Gastrocnemius medialis (tissue), 4 donors: ENCODE results near the gene NCAM2. TPM values are rescaled to one million over a fixed set of nuclear protein-coding genes. Genes with fewer than 3 reads are reported as not detected.

Source experiments
- ATAC-seq, 2 donors: fragments of 150-250 bp; one replicate each; pipeline ENCODE4 v1.9.1; 2016
- DNase-seq, 2 donors: peaks; one replicate each; pipeline ENCODE4 v3.0.0-alpha.2; 2019
- H3K27ac ChIP-seq, 4 donors: fragments of 200-600 bp; sonication (generic); 1 replicate in 1 of 4; 2 replicates in 3 of 4; pipeline ENCODE4 v1.5.1; 2016 to 2018; ENCODE audit warnings: mild to moderate bottlenecking in 2 of 4, moderate library complexity in 1 of 4
- H3K27me3 ChIP-seq, 3 donors: fragments of 200-600 bp; sonication (generic) in 2 of 3; 1 replicate in 1 of 3; 2 replicates in 2 of 3; pipeline versions ENCODE4 v1.5.1 to v1.6.0; 2016 to 2019; ENCODE audit warnings: mild to moderate bottlenecking in 1 of 3, moderate library complexity in 1 of 3
- H3K36me3 ChIP-seq, 2 donors: fragments of 200-600 bp; sonication (generic) in 1 of 2; one replicate each; pipeline ENCODE4 v1.5.1; 2017 to 2018
- H3K4me1 ChIP-seq, 2 donors: fragments of 200-600 bp; sonication (generic) in 1 of 2; one replicate each; pipeline ENCODE4 v1.5.1; 2016 to 2017; ENCODE audit warnings: mild to moderate bottlenecking in 2 of 2
- H3K4me3 ChIP-seq, 4 donors: fragments of 200-600 bp; sonication (generic) in 3 of 4; 1 replicate in 1 of 4; 2 replicates in 3 of 4; pipeline ENCODE4 v1.5.1; 2016 to 2019; ENCODE audit warnings: mild to moderate bottlenecking in 2 of 4
- H3K9me3 ChIP-seq, 3 donors: fragments of 200-600 bp; sonication (generic) in 2 of 3; 1 replicate in 1 of 3; 2 replicates in 2 of 3; pipeline ENCODE4 v1.5.1; 2016 to 2019
- POLR2A ChIP-seq, 2 donors: fragments of 450-650 bp; IDR thresholded peaks; one replicate each; pipeline ENCODE4 v1.6.1; 2017; ENCODE audit warnings: antibody characterized with exemption in 2 of 2, mild to moderate bottlenecking in 2 of 2, moderate library complexity in 2 of 2
- in situ Hi-C, 4 donors: fragments of 200-750 bp; cut with MboI; loops; one replicate each; pipeline versions ENCODE4 v1.15.0 to v1.8.0; 2017; ENCODE audit warnings: low sequenced_read_pairs in 4 of 4
- intact Hi-C: fragments of 100-400 bp; cut with DNase I; formaldehyde crosslinking; loops from one replicate; pipeline ENCODE4 v1.15.1; 2023; ENCODE audit warnings: low total_unique reads
- total RNA-seq, 4 donors: library from RNA; depleted of rRNA; stranded (reverse); fragments of >200 nt; gene quantifications; one replicate each; pipeline versions ENCODE4 v1.1.0 to v1.2.3, GENCODE V29; 2016
- TF ChIP-seq, protein P1 (sequence below), 5 experiments: fragments of 450-650 bp in 3 of 5; fragments of 200-600 bp in 2 of 5; sonication (generic) in 2 of 5; IDR thresholded peaks in 4 of 5; conservative IDR thresholded peaks in 1 of 5; 1 replicate in 4 of 5; 2 replicates in 1 of 5; pipeline ENCODE4 v1.5.1; 2016 to 2019; ENCODE audit warnings: antibody characterized with exemption in 5 of 5, mild to moderate bottlenecking in 3 of 5, moderate library complexity in 3 of 5

Gene NCAM2
- total RNA-seq, 4 donors from 2014 or later = 0.07 to 1.9 (median 0.65) TPM

DNA sequence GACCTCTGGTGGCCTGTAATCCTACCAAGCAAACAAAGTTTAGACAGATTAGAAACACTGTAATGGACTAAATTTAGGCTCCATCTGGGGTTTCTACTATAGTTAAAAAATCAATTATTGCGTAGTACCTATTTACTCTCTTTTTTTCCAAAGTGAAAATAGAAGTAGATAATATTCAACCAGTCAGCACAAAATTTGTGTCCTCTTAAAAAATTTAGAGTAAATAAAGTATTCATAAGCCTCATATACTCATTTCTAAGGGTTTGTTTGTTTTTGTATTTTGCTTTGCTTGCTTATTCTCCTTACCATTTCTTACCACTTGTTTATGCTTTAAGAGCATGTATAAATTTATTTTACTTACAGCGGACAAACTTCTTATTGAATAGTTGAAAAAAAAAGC is 54.5 kb downstream of the NCAM2 start:
- intact Hi-C loops (no loop called here), in situ Hi-C loops (no loop called here)
- Histone ChIP-seq H3K9me3 (no peaks in the 10 kb centered on the region), H3K27ac (no peak overlapping the region), H3K4me1 (no peaks in the 10 kb centered on the region), H3K27me3 (no peaks in the 10 kb centered on the region), H3K4me3 (no peak overlapping the region), H3K36me3 (no peaks in the 10 kb centered on the region)
- ATAC-seq = no peak
- no peak for DNase-seq
- TF ChIP-seq, protein P1, sequence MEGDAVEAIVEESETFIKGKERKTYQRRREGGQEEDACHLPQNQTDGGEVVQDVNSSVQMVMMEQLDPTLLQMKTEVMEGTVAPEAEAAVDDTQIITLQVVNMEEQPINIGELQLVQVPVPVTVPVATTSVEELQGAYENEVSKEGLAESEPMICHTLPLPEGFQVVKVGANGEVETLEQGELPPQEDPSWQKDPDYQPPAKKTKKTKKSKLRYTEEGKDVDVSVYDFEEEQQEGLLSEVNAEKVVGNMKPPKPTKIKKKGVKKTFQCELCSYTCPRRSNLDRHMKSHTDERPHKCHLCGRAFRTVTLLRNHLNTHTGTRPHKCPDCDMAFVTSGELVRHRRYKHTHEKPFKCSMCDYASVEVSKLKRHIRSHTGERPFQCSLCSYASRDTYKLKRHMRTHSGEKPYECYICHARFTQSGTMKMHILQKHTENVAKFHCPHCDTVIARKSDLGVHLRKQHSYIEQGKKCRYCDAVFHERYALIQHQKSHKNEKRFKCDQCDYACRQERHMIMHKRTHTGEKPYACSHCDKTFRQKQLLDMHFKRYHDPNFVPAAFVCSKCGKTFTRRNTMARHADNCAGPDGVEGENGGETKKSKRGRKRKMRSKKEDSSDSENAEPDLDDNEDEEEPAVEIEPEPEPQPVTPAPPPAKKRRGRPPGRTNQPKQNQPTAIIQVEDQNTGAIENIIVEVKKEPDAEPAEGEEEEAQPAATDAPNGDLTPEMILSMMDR (IDR thresholded peaks at IDR 0.05 in 4 of 5, conservative IDR thresholded peaks at IDR 0.05 in 1 of 5) = no peak
- TF ChIP-seq POLR2A (IDR thresholded peaks at IDR 0.05) = no peak

DNA sequence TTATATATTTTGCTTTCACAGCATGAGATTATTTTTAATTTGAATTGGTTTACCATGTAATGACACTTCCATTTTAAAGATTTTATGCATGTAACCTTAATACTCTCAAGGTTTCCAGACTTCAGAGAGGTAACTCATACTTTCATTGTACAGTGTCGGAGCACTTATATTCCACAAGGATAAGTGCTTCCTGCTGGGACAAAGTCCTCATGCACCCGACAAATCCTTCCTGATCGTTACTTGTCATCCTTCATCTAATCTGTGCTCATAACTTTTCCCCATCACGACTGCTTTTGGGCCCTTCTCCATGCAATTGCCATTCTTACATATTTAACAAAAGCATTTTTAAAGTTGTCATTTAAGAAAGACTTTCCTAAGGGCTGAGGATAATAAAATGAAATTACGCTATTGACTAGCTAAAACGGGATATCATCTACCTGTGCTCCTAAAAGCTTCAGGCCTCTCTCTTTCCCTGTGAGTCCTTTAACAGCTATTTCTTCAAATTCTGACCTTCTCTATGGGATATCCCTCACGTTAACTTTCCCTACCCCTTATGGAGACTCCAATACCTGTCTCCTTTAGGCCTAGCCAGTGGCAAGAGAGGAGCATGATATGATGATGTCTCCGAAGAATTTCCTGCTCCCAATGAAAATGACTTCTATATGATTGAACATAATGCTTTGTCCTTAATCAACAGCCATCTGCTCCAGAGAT is 59.3 kb downstream of the NCAM2 start:
- Histone ChIP-seq H3K4me1 (peaks cover 12 to 14% of the 10 kb centered on the region in 2 donors), H3K4me3 (no peak overlapping the region), H3K9me3 (no peaks in the 10 kb centered on the region), H3K36me3 (no peaks in the 10 kb centered on the region), H3K27ac (no peak overlapping the region), H3K27me3 (no peaks in the 10 kb centered on the region)
- TF ChIP-seq, protein P1 (IDR thresholded peaks at IDR 0.05 in 4 of 5, conservative IDR thresholded peaks at IDR 0.05 in 1 of 5) = no peak
- no peak for TF ChIP-seq POLR2A (IDR thresholded peaks at IDR 0.05)
- ATAC-seq (no peak), DNase-seq (no peak)
- in situ Hi-C loops = no loop called here
- intact Hi-C loops = no loop called here

DNA sequence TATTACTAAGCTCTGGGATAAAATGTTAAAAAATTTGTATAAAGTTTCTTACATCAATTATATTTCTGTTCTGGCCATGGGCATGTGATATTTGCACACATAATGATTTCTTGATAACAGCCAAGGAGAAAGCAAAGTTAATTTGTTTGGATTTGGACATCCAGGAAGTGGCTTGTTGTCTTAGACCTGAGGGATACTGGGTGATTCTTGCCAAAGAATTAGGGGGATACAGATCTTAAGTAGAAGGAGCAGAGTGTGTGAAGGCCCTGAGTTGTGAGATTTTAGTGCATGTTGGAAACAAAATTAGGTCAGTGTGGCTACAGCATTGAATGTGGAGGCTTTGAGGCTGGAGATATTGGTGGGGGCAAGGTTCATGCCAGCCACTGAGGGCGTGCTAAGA is 65.6 kb downstream of the NCAM2 start:
- H3K9me3 ChIP-seq = no peaks in the 10 kb centered on the region
- intact Hi-C loops = no loop called here
- no peaks in the 10 kb centered on the region for H3K27me3 ChIP-seq
- H3K36me3 ChIP-seq = no peaks in the 10 kb centered on the region
- DNase-seq (no peak), ATAC-seq (no peak)
- in situ Hi-C loops = no loop called here
- H3K27ac ChIP-seq = no peak overlapping the region
- peaks cover 12 to 14% of the 10 kb centered on the region in 2 donors for H3K4me1 ChIP-seq
- H3K4me3 ChIP-seq = no peak overlapping the region
- no peak for TF ChIP-seq POLR2A (IDR thresholded peaks at IDR 0.05)
- TF ChIP-seq, protein P1 (IDR thresholded peaks at IDR 0.05 in 4 of 5, conservative IDR thresholded peaks at IDR 0.05 in 1 of 5) = no peak

DNA sequence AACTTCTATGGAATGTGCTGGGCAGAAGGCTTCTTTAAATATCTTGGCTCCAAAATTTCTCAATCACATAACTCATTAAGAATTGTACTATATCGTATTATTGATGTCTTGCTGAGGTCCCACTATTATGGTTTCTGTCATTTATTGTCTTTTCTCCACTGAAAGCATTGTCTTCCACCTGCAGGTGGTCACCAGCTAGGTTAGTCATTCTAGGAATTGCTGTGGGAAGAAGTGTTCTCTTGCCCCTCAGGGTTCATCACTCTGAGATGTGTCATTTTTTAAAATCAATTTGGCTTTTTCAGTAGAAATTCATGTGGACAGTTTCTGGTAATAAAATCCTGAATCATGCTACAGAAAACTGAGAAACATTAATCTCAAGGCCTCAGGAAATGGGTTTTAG is 66.1 kb downstream of the NCAM2 start:
- no peak overlapping the region for H3K4me3 ChIP-seq
- no peak for DNase-seq
- peaks cover 8 to 9% of the 10 kb centered on the region in 2 donors for H3K4me1 ChIP-seq
- H3K9me3 ChIP-seq = no peaks in the 10 kb centered on the region
- intact Hi-C loops (no loop called here), in situ Hi-C loops (no loop called here)
- ATAC-seq = no peak
- no peak overlapping the region for H3K27ac ChIP-seq
- TF ChIP-seq, protein P1 (IDR thresholded peaks at IDR 0.05 in 4 of 5, conservative IDR thresholded peaks at IDR 0.05 in 1 of 5) = no peak
- no peak for TF ChIP-seq POLR2A (IDR thresholded peaks at IDR 0.05)
- H3K36me3 ChIP-seq = no peaks in the 10 kb centered on the region
- no peaks in the 10 kb centered on the region for H3K27me3 ChIP-seq

DNA sequence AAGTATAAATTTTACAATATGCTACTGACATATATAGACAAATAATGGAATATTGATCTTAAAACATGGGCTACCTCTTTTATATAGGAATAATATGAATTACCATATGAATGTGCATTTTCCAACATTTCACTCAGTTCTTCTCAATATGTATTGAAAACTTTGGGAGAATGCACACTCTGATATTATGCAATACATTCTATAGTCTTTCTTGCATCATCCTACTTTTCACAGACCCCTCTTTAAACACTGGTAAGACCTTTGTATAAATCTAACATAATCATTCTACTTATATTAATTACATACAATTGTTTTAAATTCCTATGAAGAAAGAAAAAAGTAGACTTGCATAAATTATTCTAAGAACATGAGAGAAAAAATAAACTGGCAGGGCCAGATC is 69.2 kb downstream of the NCAM2 start:
- H3K36me3 ChIP-seq = no peaks in the 10 kb centered on the region
- no peak for DNase-seq
- no peak overlapping the region for H3K4me3 ChIP-seq
- intact Hi-C loops = no loop called here
- no peak for ATAC-seq
- no peaks in the 10 kb centered on the region for H3K9me3 ChIP-seq
- no peaks in the 10 kb centered on the region for H3K27me3 ChIP-seq
- in situ Hi-C loops = no loop called here
- H3K4me1 ChIP-seq = no peaks in the 10 kb centered on the region
- H3K27ac ChIP-seq = no peak overlapping the region
- no peak for TF ChIP-seq POLR2A (IDR thresholded peaks at IDR 0.05)
- TF ChIP-seq, protein P1 (IDR thresholded peaks at IDR 0.05 in 4 of 5, conservative IDR thresholded peaks at IDR 0.05 in 1 of 5) = no peak
